ENCODE results near the gene IDH1. TPM values are rescaled to one million over a fixed set of nuclear protein-coding genes. Genes with fewer than 3 reads are reported as not detected.

Gene IDH1
- total and polyA plus RNA-seq, 2 of the 13 experiments (the other 11 are each of a cell fraction or from before 2014, with no cell fraction given): 312 to 1,077 TPM

GRCh38 chr2:208254118-208254870 lies 577 bp downstream of the IDH1 start (continued):
- no peak for TF ChIP-seq RNF219 (CRISPR knock-in tag; IDR thresholded peaks at IDR 0.05)
- peak; percentile 98 for TF ChIP-seq ZHX1 (CRISPR knock-in tag; IDR thresholded peaks at IDR 0.05; ENCODE audit: low read depth)
- TF ChIP-seq ZKSCAN5 (CRISPR knock-in tag; IDR thresholded peaks at IDR 0.05): no peak
- TF ChIP-seq NR2F1 (CRISPR knock-in tag; IDR thresholded peaks at IDR 0.05): peak; percentile 70 to 75; a peak in 3 of 4 replicates
- TF ChIP-seq UBTF (CRISPR knock-in tag; IDR thresholded peaks at IDR 0.05): peak; percentile 81
- peak; percentile 7 for TF ChIP-seq SIX4 (CRISPR knock-in tag; IDR thresholded peaks at IDR 0.05)
- TF ChIP-seq HHEX (CRISPR knock-in tag; IDR thresholded peaks at IDR 0.05): peak; percentile 58; the same call in 1 of the 2 replicates
- TF ChIP-seq HNF4A (CRISPR knock-in tag; IDR thresholded peaks at IDR 0.05): peak; percentile 99
- TF ChIP-seq SETDB1 (CRISPR knock-in tag; IDR thresholded peaks at IDR 0.05; ENCODE audit: borderline replicate concordance): no peak
- TF ChIP-seq ZKSCAN1 (IDR thresholded peaks at IDR 0.05; ENCODE audit: low read length): no peak
- TF ChIP-seq RXRA (CRISPR knock-in tag; IDR thresholded peaks at IDR 0.05): peak; percentile 98
- no peak; the same call in 1 of the 2 replicates for TF ChIP-seq SP140L (CRISPR knock-in tag; IDR thresholded peaks at IDR 0.05; ENCODE audit: borderline replicate concordance)
- 0 out of 2 replicates have a peak, but pooled peaks have one; percentile 22 for TF ChIP-seq ZBTB33 (CRISPR knock-in tag; IDR thresholded peaks at IDR 0.05)
- TF ChIP-seq KAT2B (IDR thresholded peaks at IDR 0.05; ENCODE audit: borderline replicate concordance, low read depth, low read length): no peak
- TF ChIP-seq ZBTB20 (CRISPR knock-in tag; IDR thresholded peaks at IDR 0.05; ENCODE audit: borderline replicate concordance, low read depth): peak; percentile 15; the same call in 1 of the 2 replicates
- TF ChIP-seq BHLHE40 (IDR thresholded peaks at IDR 0.05; ENCODE audit: low read length): no peak
- no peak for TF ChIP-seq U2AF1 (optimal IDR thresholded peaks at IDR 0.05; ENCODE audit: low read depth, low read length)
- TF ChIP-seq ZNF598 (CRISPR knock-in tag; IDR thresholded peaks at IDR 0.05; ENCODE audit: borderline replicate concordance): no peak; the same call in 1 of the 2 replicates
- TF ChIP-seq YEATS2 (CRISPR knock-in tag; IDR thresholded peaks at IDR 0.05; ENCODE audit: borderline replicate concordance): no peak
